ENCODE results near the gene RCOR1. TPM values are rescaled to one million over a fixed set of nuclear protein-coding genes. Genes with fewer than 3 reads are reported as not detected.

RCOR1 gene
- total RNA-seq, 1 donor: 23.7 TPM

DNA sequence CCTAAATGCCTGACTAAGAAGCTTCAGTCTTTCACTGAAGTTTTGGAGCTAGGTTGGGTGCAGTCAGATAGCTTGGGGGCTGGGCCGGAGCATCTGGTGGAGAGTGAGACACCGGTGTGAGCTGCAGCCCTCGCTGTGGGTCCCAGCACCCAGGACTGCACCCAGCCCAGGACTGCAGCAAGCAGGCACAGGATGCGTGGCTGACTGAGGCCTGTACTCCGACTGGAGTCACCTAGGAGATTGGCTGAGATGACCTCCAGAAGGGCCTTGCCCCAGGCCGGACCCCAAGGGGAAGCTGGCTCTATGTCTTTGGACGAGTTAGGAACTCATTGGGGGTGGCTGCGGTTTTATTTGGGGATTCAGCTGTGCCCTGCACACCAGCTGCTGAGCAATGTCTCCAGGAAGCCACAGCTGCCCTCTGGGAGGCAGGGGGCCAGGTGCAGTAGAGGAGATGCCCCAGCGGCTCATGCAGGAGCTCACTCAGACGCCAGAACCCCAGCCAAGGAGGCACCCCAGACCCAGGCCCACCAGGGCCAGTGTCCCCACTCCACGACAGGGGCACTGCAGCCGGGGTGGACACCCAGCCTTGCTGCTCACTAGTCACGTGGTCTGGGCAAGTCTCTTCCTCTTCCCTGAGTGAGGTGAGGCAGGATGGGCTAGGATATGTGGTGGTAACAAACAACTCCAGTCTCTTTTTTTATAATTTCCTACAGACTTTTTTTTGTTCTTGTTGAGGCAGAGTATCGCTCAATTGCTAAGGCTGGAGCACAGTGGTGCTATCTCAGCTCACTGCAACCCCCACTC is 31.8 kb upstream of the RCOR1 start:
- TF ChIP-seq, protein P1, sequence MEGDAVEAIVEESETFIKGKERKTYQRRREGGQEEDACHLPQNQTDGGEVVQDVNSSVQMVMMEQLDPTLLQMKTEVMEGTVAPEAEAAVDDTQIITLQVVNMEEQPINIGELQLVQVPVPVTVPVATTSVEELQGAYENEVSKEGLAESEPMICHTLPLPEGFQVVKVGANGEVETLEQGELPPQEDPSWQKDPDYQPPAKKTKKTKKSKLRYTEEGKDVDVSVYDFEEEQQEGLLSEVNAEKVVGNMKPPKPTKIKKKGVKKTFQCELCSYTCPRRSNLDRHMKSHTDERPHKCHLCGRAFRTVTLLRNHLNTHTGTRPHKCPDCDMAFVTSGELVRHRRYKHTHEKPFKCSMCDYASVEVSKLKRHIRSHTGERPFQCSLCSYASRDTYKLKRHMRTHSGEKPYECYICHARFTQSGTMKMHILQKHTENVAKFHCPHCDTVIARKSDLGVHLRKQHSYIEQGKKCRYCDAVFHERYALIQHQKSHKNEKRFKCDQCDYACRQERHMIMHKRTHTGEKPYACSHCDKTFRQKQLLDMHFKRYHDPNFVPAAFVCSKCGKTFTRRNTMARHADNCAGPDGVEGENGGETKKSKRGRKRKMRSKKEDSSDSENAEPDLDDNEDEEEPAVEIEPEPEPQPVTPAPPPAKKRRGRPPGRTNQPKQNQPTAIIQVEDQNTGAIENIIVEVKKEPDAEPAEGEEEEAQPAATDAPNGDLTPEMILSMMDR (IDR thresholded peaks at IDR 0.05; ENCODE audit: insufficient read depth, low read depth, low read length): no peak
- H3K4me3 ChIP-seq (ENCODE audit: low read depth, low read length): no peak overlapping the region
- DNase-seq (ENCODE audit: low read depth): no peak

DNA sequence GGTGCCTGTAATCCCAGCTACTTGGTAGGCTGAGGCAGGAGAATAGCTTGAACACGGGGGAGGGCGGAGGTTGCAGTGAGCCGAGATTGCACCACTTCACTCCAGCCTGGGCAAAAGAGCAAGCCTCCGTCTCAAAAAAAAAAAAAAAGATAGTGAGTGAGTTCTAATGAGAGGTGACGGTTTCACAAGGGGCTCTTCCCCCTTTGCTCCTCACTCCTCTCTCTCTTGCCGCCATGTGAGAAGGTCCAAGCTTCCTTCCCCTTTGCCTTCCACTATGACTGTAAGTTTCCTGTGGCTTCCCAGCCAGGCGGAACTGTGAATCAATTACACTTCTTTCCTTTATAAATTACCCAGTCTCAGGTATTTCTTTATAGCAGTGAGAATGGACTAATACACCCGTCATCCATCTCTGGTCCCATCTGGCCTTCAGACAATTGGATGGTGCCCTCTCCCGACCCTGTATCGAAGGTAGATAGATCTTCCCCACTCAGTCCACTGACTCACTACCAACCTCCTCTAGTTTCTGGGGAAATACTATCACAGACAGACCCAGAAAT is 27.0 kb upstream of the RCOR1 start:
- DNase-seq (ENCODE audit: low read depth): no peak
- TF ChIP-seq, protein P1 (IDR thresholded peaks at IDR 0.05; ENCODE audit: insufficient read depth, low read depth, low read length): no peak
- H3K4me3 ChIP-seq (ENCODE audit: low read depth, low read length): no peak overlapping the region

DNA sequence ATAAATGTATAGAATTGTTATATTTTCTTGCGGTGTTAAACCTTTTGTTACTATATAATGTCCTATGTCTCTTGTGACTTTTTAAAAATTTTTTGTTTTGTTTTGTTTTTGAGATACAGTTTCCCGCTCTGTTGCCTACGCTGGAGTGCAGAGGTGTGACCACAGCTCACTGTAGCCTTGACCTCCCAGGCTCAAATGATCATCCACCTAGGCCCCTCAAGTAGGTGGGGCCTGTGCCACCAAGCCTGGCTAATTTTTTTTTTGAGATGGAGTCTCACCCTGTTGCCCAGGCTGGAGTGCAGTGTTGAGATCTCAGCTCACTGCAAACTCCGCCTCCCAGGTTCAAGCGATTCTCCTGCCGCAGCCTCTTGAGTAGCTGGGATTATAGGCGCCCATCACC is 26.5 kb upstream of the RCOR1 start:
- DNase-seq (ENCODE audit: low read depth): no peak
- H3K4me3 ChIP-seq (ENCODE audit: low read depth, low read length): no peak overlapping the region
- TF ChIP-seq, protein P1 (IDR thresholded peaks at IDR 0.05; ENCODE audit: insufficient read depth, low read depth, low read length): no peak

DNA sequence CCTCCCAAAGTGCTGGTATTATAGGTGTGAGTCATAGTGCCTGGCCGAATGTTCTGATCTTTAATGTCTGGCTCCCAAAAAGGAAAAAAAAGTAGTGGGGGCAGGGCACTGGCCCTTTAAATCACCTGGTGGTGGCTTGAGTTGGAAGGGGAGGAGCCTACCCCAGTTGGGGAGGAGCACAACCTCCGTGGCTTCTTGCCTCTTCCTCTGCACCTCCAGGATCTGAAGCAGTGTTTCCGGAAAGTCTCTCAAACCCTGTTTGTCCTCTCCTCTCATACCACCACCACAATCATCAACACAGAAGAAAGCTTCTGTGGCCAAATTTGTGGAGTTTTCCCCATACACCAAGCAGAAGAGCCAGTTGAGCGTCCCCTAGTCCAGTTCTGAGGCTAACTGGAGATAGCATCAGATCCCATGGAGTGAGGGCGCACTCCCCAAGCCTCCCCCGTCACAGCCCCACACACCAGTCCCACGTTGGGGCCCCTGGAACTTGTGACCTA is 24.3 kb upstream of the RCOR1 start:
- TF ChIP-seq, protein P1 (IDR thresholded peaks at IDR 0.05; ENCODE audit: insufficient read depth, low read depth, low read length): no peak
- H3K4me3 ChIP-seq (ENCODE audit: low read depth, low read length): no peak overlapping the region
- DNase-seq (ENCODE audit: low read depth): no peak

DNA sequence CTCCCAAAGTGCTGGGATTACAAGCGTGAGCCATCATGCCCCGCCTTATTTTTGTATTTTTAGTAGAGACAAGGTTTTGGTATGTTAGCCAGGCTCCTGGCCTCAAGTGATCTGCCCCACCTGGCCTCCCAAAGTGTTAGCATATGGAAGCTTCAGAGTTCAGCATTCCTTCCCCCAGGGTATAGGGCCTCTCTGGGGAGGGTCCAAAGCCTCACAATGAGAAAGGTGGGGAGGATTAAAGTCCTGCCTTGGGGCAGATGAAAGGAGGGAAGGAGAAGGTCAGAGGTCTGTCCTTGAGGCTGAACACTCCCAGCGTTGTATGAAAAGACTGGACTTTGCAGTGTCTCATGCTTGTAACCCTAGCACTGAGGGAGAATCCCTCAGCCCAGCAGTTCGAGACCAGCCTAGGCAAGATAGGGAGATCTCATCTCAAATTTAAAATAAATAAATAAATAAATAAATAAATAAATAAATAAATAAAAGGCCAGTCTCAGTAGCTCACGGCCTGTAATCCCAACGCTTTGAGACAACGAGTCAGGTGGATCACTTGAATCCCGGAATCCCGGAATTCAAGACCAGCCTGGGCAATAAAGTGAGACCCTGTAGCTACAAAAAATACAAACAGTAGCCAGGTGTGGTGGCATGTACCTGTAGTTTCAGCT is 22.0 kb upstream of the RCOR1 start:
- DNase-seq (ENCODE audit: low read depth): no peak
- no peak overlapping the region for H3K4me3 ChIP-seq (ENCODE audit: low read depth, low read length)
- TF ChIP-seq, protein P1 (IDR thresholded peaks at IDR 0.05; ENCODE audit: insufficient read depth, low read depth, low read length): no peak

DNA sequence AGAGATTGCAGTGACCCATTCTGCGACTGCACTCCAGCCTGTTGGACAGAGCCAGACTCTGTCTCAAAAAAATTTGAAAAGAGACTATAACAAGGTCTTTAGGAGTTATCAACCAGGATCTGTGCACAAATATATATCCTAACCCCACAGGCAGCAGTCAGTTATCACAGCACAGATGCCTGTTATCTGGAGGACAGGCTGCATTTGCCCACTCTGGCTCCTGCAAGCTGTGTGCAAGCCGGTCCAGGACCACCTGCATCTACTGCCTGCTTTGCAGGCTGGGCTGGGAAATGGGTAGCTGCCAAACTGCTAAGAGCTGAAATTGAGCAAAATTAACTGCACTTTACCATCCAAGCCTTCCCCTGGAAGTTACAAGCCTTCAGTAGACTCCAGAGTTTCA is 21.4 kb upstream of the RCOR1 start:
- TF ChIP-seq, protein P1 (IDR thresholded peaks at IDR 0.05; ENCODE audit: insufficient read depth, low read depth, low read length): no peak

More for the DNA sequence above, 21.4 kb upstream of the RCOR1 start:
- no peak overlapping the region for H3K4me3 ChIP-seq (ENCODE audit: low read depth, low read length)
- no peak for DNase-seq (ENCODE audit: low read depth)
